ENCODE measurements around the gene PPAT. TPM values are rescaled to one million over a fixed set of nuclear protein-coding genes. Genes with fewer than 3 reads are reported as not detected.
"Not testable (repeated sequence)": the region's sequence is repeated elsewhere in the genome, so short reads cannot be mapped to it uniquely, and the experiment has no call there.

The PPAT gene
- total and polyA plus RNA-seq, 2 experiments from 2014 or later, result 63.0 to 96.8 TPM

GRCh38 chr4:56370377-56370776 lies 65.0 kb downstream of the PPAT start:
- Histone ChIP-seq H3K27me3 (ENCODE audit: insufficient read depth) (no peaks in the 10 kb centered on the region), H2AFZ (no peak overlapping the region), H3K9me2 (ENCODE audit: insufficient read depth) (no peaks in the 10 kb centered on the region), H3K36me3 (ENCODE audit: insufficient read depth) (peaks cover 3% of the 10 kb centered on the region; the same call in 1 of the 2 replicates), H3K4me1 (ENCODE audit: insufficient read depth) (no peaks in the 10 kb centered on the region), H3F3A (replicated peaks; ENCODE audit: low read depth) (no peaks in the 10 kb centered on the region), H3K4me3 (no peak overlapping the region), H3K79me2 (replicated peaks; ENCODE audit: insufficient read depth) (no peaks in the 10 kb centered on the region), H4K20me1 (replicated peaks; ENCODE audit: insufficient read depth) (no peaks in the 10 kb centered on the region), H3K27ac (ENCODE audit: low read depth) (no peak overlapping the region), H3K4me2 (no peak overlapping the region)
- Mint-ChIP-seq H3K27ac (no peak overlapping the region), H3K36me3 (ENCODE audit: low read depth) (peaks cover 35% of the 10 kb centered on the region), H3K4me1 (no peaks in the 10 kb centered on the region), H3K9me3 (peaks cover 8% of the 10 kb centered on the region; the same call in 2 of the 3 replicates), H3K27me3 (ENCODE audit: insufficient read depth, low read depth, poor library complexity) (no peaks in the 10 kb centered on the region), H3K4me3 (no peak overlapping the region)
- no peak for TF ChIP-seq STAT1 (IDR thresholded peaks at IDR 0.05; ENCODE audit: unreplicated experiment)
- no peak for DNase-seq (ENCODE audit: low spot score)
- no peak for ATAC-seq

- H4K20me1 ChIP-seq (replicated peaks; ENCODE audit: insufficient read depth); H2AFZ ChIP-seq; H3K36me3 ChIP-seq (ENCODE audit: insufficient read depth); H3K27me3 ChIP-seq (ENCODE audit: insufficient read depth); H3F3A ChIP-seq (replicated peaks; ENCODE audit: low read depth); H3K4me2 ChIP-seq; H3K27me3 Mint-ChIP-seq (ENCODE audit: insufficient read depth, low read depth, poor library complexity); H3K79me2 ChIP-seq (replicated peaks; ENCODE audit: insufficient read depth); H3K4me1 Mint-ChIP-seq; DNase-seq (ENCODE audit: low spot score); ATAC-seq; H3K27ac Mint-ChIP-seq; H3K4me3 Mint-ChIP-seq; H3K9me2 ChIP-seq (ENCODE audit: insufficient read depth); H3K4me3 ChIP-seq; H3K4me1 ChIP-seq (ENCODE audit: insufficient read depth); H3K27ac ChIP-seq (ENCODE audit: low read depth): not testable (repeated sequence)
- Mint-ChIP-seq H3K36me3 (ENCODE audit: low read depth) (peaks cover 73% of the 10 kb centered on the region), H3K9me3 (peaks cover 51% of the 10 kb centered on the region)
These were observed 72.4 kb downstream of the PPAT start for GRCh38 chr4:56362981-56363380.

DNA sequence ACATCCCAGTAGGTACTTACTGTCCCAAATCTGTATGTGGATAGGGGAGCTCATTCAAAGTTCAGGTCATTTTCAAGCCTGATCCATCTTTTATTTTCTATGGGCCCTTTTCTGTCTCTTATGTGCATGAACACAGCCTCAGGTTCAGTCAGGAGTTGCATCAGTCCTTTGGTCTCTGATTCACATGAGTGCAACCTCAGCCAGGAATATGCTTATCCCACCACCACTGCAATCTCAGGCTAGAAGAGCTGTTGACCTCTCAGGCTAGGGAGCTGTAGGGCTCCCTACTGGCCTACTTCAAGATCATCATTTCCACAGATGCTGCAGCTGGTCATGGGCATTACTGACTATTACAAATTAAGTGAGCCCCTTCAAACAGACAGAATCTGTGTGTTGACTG lies 75.3 kb downstream of the PPAT start:
- Histone ChIP-seq H3K79me2 (replicated peaks; ENCODE audit: insufficient read depth) (no peaks in the 10 kb centered on the region), H3K9me2 (ENCODE audit: insufficient read depth) (peaks cover 7% of the 10 kb centered on the region), H3K36me3 (ENCODE audit: insufficient read depth) (peaks cover 4% of the 10 kb centered on the region; the same call in 1 of the 2 replicates), H3K4me2 (no peak overlapping the region), H4K20me1 (replicated peaks; ENCODE audit: insufficient read depth) (no peaks in the 10 kb centered on the region), H2AFZ (no peak overlapping the region), H3K4me3 (no peak overlapping the region), H3K27me3 (ENCODE audit: insufficient read depth) (no peaks in the 10 kb centered on the region), H3K4me1 (ENCODE audit: insufficient read depth) (no peaks in the 10 kb centered on the region), H3K27ac (ENCODE audit: low read depth) (no peak overlapping the region), H3F3A (replicated peaks; ENCODE audit: low read depth) (no peaks in the 10 kb centered on the region)
- peaks cover 2% of the 10 kb centered on the region for H3K27me3 Mint-ChIP-seq (ENCODE audit: insufficient read depth, low read depth, poor library complexity)
- no peaks in the 10 kb centered on the region for H3K4me1 Mint-ChIP-seq
- H3K9me3 Mint-ChIP-seq, result peaks cover 45% of the 10 kb centered on the region
- H3K4me3 Mint-ChIP-seq, result no peak overlapping the region
- peaks cover 71% of the 10 kb centered on the region for H3K36me3 Mint-ChIP-seq (ENCODE audit: low read depth)
- no peak overlapping the region for H3K27ac Mint-ChIP-seq
- TF ChIP-seq EZH2phosphoT487 (IDR thresholded peaks at IDR 0.05; ENCODE audit: unreplicated experiment) (no peak), CREB1 (CRISPR knock-in tag; IDR thresholded peaks at IDR 0.05; ENCODE audit: low read depth) (no peak), JUNB (IDR thresholded peaks at IDR 0.05; ENCODE audit: unreplicated experiment) (no peak), EZH2 (IDR thresholded peaks at IDR 0.05; ENCODE audit: low read depth, unreplicated experiment) (no peak), ZNF462 (CRISPR knock-in tag; IDR thresholded peaks at IDR 0.05) (no peak), ZNF331 (CRISPR knock-in tag; IDR thresholded peaks at IDR 0.05; ENCODE audit: low read depth) (no peak), NANOG (IDR thresholded peaks at IDR 0.05; ENCODE audit: borderline replicate concordance) (no peak), STAT1 (IDR thresholded peaks at IDR 0.05; ENCODE audit: unreplicated experiment) (no peak), POLR2AphosphoS5 (IDR thresholded peaks at IDR 0.05; ENCODE audit: low read depth) (no peak)
- TF ChIP-seq, protein P1, sequence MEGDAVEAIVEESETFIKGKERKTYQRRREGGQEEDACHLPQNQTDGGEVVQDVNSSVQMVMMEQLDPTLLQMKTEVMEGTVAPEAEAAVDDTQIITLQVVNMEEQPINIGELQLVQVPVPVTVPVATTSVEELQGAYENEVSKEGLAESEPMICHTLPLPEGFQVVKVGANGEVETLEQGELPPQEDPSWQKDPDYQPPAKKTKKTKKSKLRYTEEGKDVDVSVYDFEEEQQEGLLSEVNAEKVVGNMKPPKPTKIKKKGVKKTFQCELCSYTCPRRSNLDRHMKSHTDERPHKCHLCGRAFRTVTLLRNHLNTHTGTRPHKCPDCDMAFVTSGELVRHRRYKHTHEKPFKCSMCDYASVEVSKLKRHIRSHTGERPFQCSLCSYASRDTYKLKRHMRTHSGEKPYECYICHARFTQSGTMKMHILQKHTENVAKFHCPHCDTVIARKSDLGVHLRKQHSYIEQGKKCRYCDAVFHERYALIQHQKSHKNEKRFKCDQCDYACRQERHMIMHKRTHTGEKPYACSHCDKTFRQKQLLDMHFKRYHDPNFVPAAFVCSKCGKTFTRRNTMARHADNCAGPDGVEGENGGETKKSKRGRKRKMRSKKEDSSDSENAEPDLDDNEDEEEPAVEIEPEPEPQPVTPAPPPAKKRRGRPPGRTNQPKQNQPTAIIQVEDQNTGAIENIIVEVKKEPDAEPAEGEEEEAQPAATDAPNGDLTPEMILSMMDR (conservative IDR thresholded peaks at IDR 0.05; ENCODE audit: low read depth in 2 of 2), result no peak
- DNase-seq (ENCODE audit: low spot score) (no peak), ATAC-seq (no peak)

All from GM23338 (cell line).